Measurements from ENCODE around the gene OPTN.
"Not testable (repeated sequence)": the region's sequence is repeated elsewhere in the genome, so short reads cannot be mapped to it uniquely, and the experiment has no call there.

OPTN gene

GRCh38 chr10:13099666-13100348 lies at the start of gene OPTN:
TSS of gene OPTN (plus strand) at chr10:13100163. CDS start at chr10:13109123, 8,960 bp downstream.
- peak; percentile 48 for DNase-seq (ENCODE audit: low read depth, low spot score)

- DNase-seq (ENCODE audit: low read depth, low spot score): no peak
These were observed 48.8 kb upstream of the OPTN start for GRCh38 chr10:13051126-13051694.

DNA sequence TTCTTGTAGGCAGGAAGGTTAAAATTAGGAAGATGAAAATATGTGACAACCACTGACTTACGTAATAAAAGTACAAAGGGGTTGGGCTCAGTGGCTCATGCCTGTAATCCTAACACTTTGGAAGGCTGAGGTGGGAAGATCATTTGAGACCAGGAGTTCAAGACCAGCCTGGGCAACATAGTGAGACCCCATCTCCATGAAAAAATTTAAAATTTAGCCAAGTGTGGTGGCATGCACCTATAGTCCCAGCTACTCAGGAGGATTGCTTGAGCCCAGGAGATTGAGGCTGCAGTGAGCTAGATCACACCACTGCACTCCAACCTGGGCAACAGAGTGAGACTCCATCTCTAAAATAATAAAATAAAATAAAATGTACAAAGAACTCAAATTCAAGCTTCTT lies 46.8 kb upstream of the OPTN start:
- DNase-seq (ENCODE audit: low read depth, low spot score): not testable (repeated sequence)

DNA sequence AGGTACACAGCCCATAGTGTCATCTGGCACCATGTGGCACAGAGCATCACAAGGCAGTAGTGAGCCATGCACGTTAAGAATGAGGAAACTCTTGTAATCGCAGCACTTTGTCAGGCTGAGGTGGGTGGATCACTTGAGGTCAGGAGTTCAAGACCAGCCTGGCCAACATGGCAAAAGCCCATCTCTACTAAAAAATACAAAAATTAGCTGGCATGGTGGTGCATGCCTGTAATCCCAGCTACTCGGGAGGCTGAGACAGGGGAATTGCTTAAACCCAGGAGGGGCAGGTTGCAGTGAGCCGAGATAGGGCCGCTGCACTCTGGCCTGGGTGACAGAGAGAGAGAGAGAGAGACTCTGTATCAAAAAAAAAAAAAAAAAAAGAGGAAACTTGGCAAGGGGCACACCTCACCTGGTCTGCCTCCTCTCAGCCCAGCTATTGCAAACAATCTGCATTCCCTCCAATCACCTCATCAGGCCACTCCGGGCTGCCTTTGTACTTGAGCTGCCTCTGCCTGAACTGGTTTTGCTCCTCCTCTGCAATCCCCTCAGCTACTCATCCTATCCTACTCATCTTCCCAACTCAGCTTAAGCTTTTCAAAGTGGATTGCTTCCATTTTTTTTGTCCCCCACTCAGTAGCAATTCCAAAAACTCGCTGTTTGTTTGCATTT lies 46.0 kb upstream of the OPTN start:
- DNase-seq (ENCODE audit: low read depth, low spot score): no peak

DNA sequence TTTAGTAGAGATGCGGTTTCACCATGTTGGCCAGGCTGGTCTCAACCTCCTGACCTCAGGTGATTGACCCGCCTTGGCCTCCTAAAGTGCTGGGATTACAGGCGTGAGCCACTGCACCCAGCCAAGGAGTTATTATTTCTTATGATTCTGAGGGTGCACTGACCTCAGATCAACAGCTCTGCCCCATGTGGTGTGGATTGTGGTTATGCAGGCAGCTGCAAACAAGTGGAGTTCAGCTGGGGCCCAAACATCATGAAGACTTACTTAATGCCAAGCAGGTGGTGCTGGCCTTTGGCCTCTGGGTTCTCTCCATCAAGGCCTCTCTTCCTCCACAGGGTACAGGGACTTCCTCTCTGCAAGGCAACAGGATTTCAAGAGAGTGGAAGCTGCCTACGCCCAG lies 45.1 kb upstream of the OPTN start:
- DNase-seq (ENCODE audit: low read depth, low spot score): no peak

GRCh38 chr10:13056456-13057077 lies 43.4 kb upstream of the OPTN start:
- no peak for DNase-seq (ENCODE audit: low read depth, low spot score)

- no peak for DNase-seq (ENCODE audit: low read depth, low spot score)
These were observed 37.2 kb upstream of the OPTN start for GRCh38 chr10:13062803-13063202.

DNA sequence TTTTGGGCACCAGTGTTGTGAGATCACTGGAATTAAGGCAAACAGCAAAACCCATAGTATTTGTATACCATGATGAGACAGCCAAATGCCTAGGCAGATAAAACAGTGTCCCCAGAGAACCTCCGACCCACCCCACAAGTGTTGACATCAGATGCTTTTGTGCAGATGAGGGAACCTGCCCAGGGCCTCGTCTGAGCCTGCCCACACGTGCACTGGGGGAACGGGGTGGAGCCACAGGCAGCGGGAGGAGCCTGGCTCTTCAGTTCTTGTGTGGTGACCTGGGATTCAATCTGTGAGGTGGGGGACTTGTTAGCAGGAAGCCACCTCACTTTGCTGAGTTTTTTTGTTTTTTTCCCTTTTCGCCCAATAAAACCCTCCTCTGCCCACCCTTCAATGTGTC lies 33.4 kb upstream of the OPTN start:
- DNase-seq (ENCODE audit: low read depth, low spot score): no peak

- no peak for DNase-seq (ENCODE audit: low read depth, low spot score)
These were observed 32.5 kb upstream of the OPTN start for GRCh38 chr10:13067431-13067830.

DNA sequence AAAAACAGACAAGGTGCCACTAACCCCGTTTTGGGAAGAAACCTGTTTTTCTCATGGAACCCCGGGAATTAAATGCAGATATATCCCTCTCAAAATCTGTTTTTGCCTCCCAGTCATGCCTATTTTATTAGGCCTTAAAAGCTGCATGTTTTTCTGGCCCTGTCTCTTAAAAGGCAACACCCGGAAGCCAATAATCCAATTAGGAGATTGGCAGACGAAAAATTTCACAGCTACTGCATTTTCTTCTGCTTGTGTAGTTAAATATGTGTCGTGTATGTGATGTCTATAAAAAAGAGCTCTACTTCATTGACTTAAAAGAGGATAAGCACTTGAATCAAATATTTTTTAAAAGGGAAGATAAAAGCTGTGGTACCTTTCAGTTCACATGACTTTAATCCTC lies 31.9 kb upstream of the OPTN start:
- DNase-seq (ENCODE audit: low read depth, low spot score): no peak

- DNase-seq (ENCODE audit: low read depth, low spot score): no peak
These were observed 31.5 kb upstream of the OPTN start for GRCh38 chr10:13068484-13068883.

GRCh38 chr10:13072339-13072738 lies 27.6 kb upstream of the OPTN start:
- DNase-seq (ENCODE audit: low read depth, low spot score): no peak

- DNase-seq (ENCODE audit: low read depth, low spot score): no peak
These were observed 25.2 kb upstream of the OPTN start for GRCh38 chr10:13074563-13075451.

GRCh38 chr10:13078912-13079775 lies 20.8 kb upstream of the OPTN start:
- no peak for DNase-seq (ENCODE audit: low read depth, low spot score)

GRCh38 chr10:13079776-13080050 lies 20.2 kb upstream of the OPTN start:
- no peak for DNase-seq (ENCODE audit: low read depth, low spot score)

DNA sequence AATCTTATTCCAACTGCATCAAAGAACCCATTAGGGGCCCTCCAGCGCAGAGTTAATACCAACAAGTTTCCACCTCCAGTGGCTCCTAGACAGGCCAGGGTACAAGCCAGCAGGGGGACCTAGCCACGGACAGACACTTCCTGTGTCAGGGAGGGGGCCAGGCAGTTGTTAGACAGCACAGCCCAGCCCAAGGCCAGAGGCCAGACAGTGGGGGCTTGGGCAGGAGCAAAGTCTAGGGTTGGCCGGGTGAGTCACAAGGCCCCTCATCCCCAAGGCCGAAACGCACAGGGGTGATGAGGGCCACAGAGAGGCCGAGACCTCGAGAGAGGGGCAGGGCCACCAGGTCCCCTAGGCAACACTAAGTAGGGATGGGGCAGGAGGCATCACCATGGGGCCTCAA lies 19.3 kb upstream of the OPTN start:
- DNase-seq (ENCODE audit: low read depth, low spot score): no peak

DNA sequence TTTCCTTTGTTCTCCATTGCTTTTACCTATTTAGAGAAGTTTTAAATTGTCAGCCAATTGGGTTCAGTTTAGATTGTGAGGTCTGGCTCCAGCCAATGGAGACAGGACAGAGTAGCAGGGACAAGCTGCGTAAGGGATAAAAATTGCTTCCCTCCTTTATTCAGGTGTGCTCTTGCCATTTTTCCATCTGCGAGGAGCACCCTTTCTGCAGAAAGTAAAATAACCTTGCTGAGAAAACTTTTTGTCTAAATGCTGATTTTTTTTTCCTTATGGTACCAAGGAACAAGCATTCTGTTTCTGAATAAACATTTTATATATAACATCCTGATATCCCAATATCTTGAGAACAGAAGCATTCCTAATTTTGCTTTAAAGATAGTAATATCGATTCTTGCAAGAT lies 16.3 kb upstream of the OPTN start:
- not testable (repeated sequence) for DNase-seq (ENCODE audit: low read depth, low spot score)

- no peak for DNase-seq (ENCODE audit: low read depth, low spot score)
These were observed 13.9 kb upstream of the OPTN start for GRCh38 chr10:13086056-13086455.

GRCh38 chr10:13087601-13087985 lies 12.4 kb upstream of the OPTN start:
- no peak for DNase-seq (ENCODE audit: low read depth, low spot score)

- DNase-seq (ENCODE audit: low read depth, low spot score): no peak
These were observed 11.9 kb upstream of the OPTN start for GRCh38 chr10:13087986-13088618.

- no peak for DNase-seq (ENCODE audit: low read depth, low spot score)
These were observed 10.6 kb upstream of the OPTN start for GRCh38 chr10:13089345-13089744.

Data from activated CD4-positive, CD25-positive, alpha-beta regulatory T cell treated with anti-CD3 and anti-CD28 coated beads, Interleukin-2, amount 50 U/mL, for 16 hours (primary cell).